Suprapubic skin (tissue), 3 donors: ENCODE data around the gene SLC22A14.

Experiments
- CTCF ChIP-seq, 2 donors: fragments of 200-600 bp in 1 of 2; fragments of 450-650 bp in 1 of 2; sonication (generic) in 1 of 2; IDR thresholded peaks; one replicate each; pipeline ENCODE4 v1.5.1; 2016 to 2019; ENCODE audit warnings: antibody characterized with exemption in 2 of 2, mild to moderate bottlenecking in 1 of 2, moderate library complexity in 1 of 2
- EP300 ChIP-seq: sonication (generic); formaldehyde crosslinking; IDR thresholded peaks from one replicate; pipeline ENCODE4 v1.6.1; 2017; ENCODE audit warnings: antibody characterized with exemption
- POLR2A ChIP-seq, 2 donors: fragments of 450-650 bp; IDR thresholded peaks; one replicate each; pipeline ENCODE4 v1.6.1; 2017; ENCODE audit warnings: antibody characterized with exemption in 2 of 2, mild to moderate bottlenecking in 2 of 2, moderate library complexity in 2 of 2

GRCh38 chr3:38254872-38255271, 27.2 kb upstream of the SLC22A14 start:
- no peak for TF ChIP-seq POLR2A (IDR thresholded peaks at IDR 0.05)
- no peak for TF ChIP-seq CTCF (IDR thresholded peaks at IDR 0.05)
- TF ChIP-seq EP300 = no peak
